HepG2 (cell line): ENCODE data around the gene CASTOR1. TPM values are rescaled to one million over a fixed set of nuclear protein-coding genes. Genes with fewer than 3 reads are reported as not detected.

ENCODE experiments used
- ATAC-seq: fragments of 200-7000 bp; cut with Tn5 transposase; 3 replicates; pipeline ENCODE4 v1.9.1; 2020; ENCODE audit warnings: mild to moderate bottlenecking, moderate library complexity
- BruUV-seq: library from RNA; stranded (reverse); fragments of 400-500 nt; replicated peaks from 2 replicates; lab custom pipeline; 2021; lab: Mats Ljungman, UMichigan
- CTCF ChIA-PET: fragments of 300-600 bp; formaldehyde crosslinking; extraction: SDS; loops from one replicate; lab custom pipeline; 2021; ENCODE audit warnings: low total read pairs, inconsistent platforms, low intra/inter-chr PET ratio; lab: Yijun Ruan, JAX
- POLR2A ChIA-PET: fragments of 350-600 bp; sonication (Branson Sonifier 250); formaldehyde crosslinking; loops from one replicate; lab custom pipeline; 2020; ENCODE audit warnings: antibody characterized with exemption, inconsistent platforms; lab: Yijun Ruan, JAX
- DNase-seq: peaks from one replicate; pipeline ENCODE4 v3.0.0-alpha.2; 2015; ENCODE audit warnings: low spot score
- FAIRE-seq: peaks from 3 replicates; lab custom pipeline; 2011; peaks lifted over from hg19 to GRCh38; lab: Jason Lieb, UNC
- H2AFZ ChIP-seq: one replicate; pipeline ENCODE4 v1.6.1; 2011; ENCODE audit warnings: low read length, inconsistent platforms
- H3K27ac ChIP-seq: fragments of 300-600 bp; 3 replicates; pipeline ENCODE4 v1.8.0; 2011; ENCODE audit warnings: mixed run types, mild to moderate bottlenecking, mixed read lengths, low read length, inconsistent platforms; ENCODE audit not compliant: insufficient read depth; ENCODE audit errors: extremely low read length
- H3K27me3 ChIP-seq, 2 experiments: fragments of 200-600 bp in 1 of 2; 2 replicates in 1 of 2; 3 replicates in 1 of 2; pipeline versions ENCODE4 v1.6.0 to v1.8.0; 2011; ENCODE audit warnings: low read length in 2 of 2, mild to moderate bottlenecking in 2 of 2, moderate library complexity in 2 of 2, inconsistent platforms in 1 of 2; ENCODE audit not compliant: insufficient read depth in 2 of 2, control insufficient read depth in 1 of 2
- H3K36me3 ChIP-seq, 2 experiments: fragments of 200-600 bp in 1 of 2; replicated peaks in 1 of 2; 2 replicates in 1 of 2; 3 replicates in 1 of 2; pipeline versions ENCODE4 v1.5.1 to v1.8.0; 2011; ENCODE audit warnings: low read length in 2 of 2, inconsistent platforms in 1 of 2; ENCODE audit not compliant: insufficient read depth in 2 of 2, control insufficient read depth in 1 of 2
- H3K4me1 ChIP-seq: 2 replicates; pipeline ENCODE4 v1.5.1; 2012; ENCODE audit warnings: low read length, inconsistent platforms; ENCODE audit not compliant: insufficient read depth
- H3K4me2 ChIP-seq: 2 replicates; pipeline ENCODE4 v1.6.0; 2011; ENCODE audit warnings: low read depth, low read length, inconsistent platforms
- H3K4me3 ChIP-seq, 3 experiments: fragments of 200-600 bp in 1 of 3; sonication (generic), shearing (Covaris generic) in 1 of 3; replicated peaks in 1 of 3; 2 replicates each; pipeline ENCODE4 v1.5.1; 2011 to 2016; ENCODE audit warnings: low read length in 3 of 3, inconsistent platforms in 2 of 3, low read depth in 2 of 3, mild to moderate bottlenecking in 2 of 3, control low read depth in 1 of 3, mixed read lengths in 1 of 3; ENCODE audit not compliant: insufficient read depth in 1 of 3
- H3K79me2 ChIP-seq: one replicate; pipeline ENCODE4 v1.6.1; 2011; ENCODE audit warnings: low read length, inconsistent platforms; ENCODE audit not compliant: insufficient read depth
- H3K9ac ChIP-seq: 2 replicates; pipeline ENCODE4 v1.6.0; 2011; ENCODE audit warnings: mild to moderate bottlenecking, low read depth, low read length, inconsistent platforms; ENCODE audit not compliant: insufficient read depth
- H3K9me3 ChIP-seq: 2 replicates; pipeline ENCODE4 v1.5.1; 2012; ENCODE audit warnings: mild to moderate bottlenecking, low read length
- H4K20me1 ChIP-seq: 2 replicates; pipeline ENCODE4 v1.6.0; 2011; ENCODE audit warnings: inconsistent platforms, mild to moderate bottlenecking, low read length, moderate library complexity; ENCODE audit not compliant: insufficient read depth
- ERF ChIP-seq: IDR thresholded peaks from 2 replicates; pipeline ENCODE4 v1.6.1; 2018; ENCODE audit warnings: missing biosample characterization, missing genetic modification reagents
- MAFG ChIP-seq: sonication (generic); formaldehyde crosslinking; IDR thresholded peaks from 2 replicates; pipeline ENCODE4 v1.5.1; 2020; ENCODE audit warnings: mild to moderate bottlenecking, missing genetic modification reagents
- SAFB2 ChIP-seq: sonication (generic); formaldehyde crosslinking; IDR thresholded peaks from 2 replicates; pipeline ENCODE4 v1.5.1; 2020; ENCODE audit warnings: missing genetic modification reagents, low read depth, mild to moderate bottlenecking, borderline replicate concordance
- SOX13 ChIP-seq, 3 experiments: fragments of 450-650 bp in 1 of 3; sonication (generic) in 1 of 3; formaldehyde crosslinking in 1 of 3; IDR thresholded peaks in 2 of 3; conservative IDR thresholded peaks in 1 of 3; 2 replicates each; pipeline versions ENCODE4 v1.5.0 to v1.6.1; 2016 to 2020; ENCODE audit warnings: antibody characterized with exemption in 1 of 3, mild to moderate bottlenecking in 1 of 3, missing compliant biosample characterization in 1 of 3, missing genetic modification reagents in 1 of 3, moderate library complexity in 1 of 3
- ZFP1 ChIP-seq: IDR thresholded peaks from 2 replicates; pipeline ENCODE4 v1.6.1; 2016
- WGBS: methylation state at CpG from one replicate; pipeline ENCODE4 v1.1.6; 2017; ENCODE audit warnings: low lambda C conversion rate; 5-methylcytosine and 5-hydroxymethylcytosine counted together
- in situ Hi-C: cut with HindIII; loops from 2 replicates; pipeline ENCODE4 v1.10.0; 2017; ENCODE audit warnings: low pct_unique_long_range_greater_than_20kb; ENCODE audit not compliant: extremely low pct_ligation_motif_present
- intact Hi-C: fragments of 100-400 bp; cut with micrococcal nuclease; formaldehyde crosslinking; loops from one replicate; pipeline ENCODE4 v1.10.0; 2022; ENCODE audit not compliant: unreplicated experiment
- polyA plus RNA-seq, 8 experiments: library from polyadenylated mRNA; depleted of rRNA in 3 of 8; stranded (reverse) in 7 of 8; unstranded in 1 of 8; fragments of >200 nt; fragmentation: Illumina TruSeq in 4 of 8; extraction: Trizol in 4 of 8; gene quantifications; 2 replicates each; pipeline versions ENCODE4 v1.2.1 to v1.2.3, GENCODE V29; 2011 to 2016; ENCODE audit warnings: low read depth in 4 of 8, missing spikeins in 1 of 8, mixed read lengths in 1 of 8; ENCODE audit not compliant: insufficient read depth in 1 of 8
- total RNA-seq, 5 experiments: library from RNA; depleted of rRNA; stranded (reverse); fragments of >200 nt; fragmentation: Illumina TruSeq; extraction: Trizol; gene quantifications; 2 replicates each; pipeline ENCODE4 v1.2.3, GENCODE V29; 2016; ENCODE audit warnings: low read depth in 1 of 5
- TF ChIP-seq, protein P1 (sequence below): IDR thresholded peaks from 2 replicates; pipeline ENCODE4 v1.6.1; 2016; ENCODE audit warnings: low read depth, missing genetic modification reagents, missing compliant biosample characterization
- TF ChIP-seq, protein P2 (sequence below): IDR thresholded peaks from 2 replicates; pipeline ENCODE4 v1.6.1; 2016; ENCODE audit warnings: mild to moderate bottlenecking
- TF ChIP-seq, protein P3 (sequence below): sonication (generic); formaldehyde crosslinking; IDR thresholded peaks from 2 replicates; pipeline ENCODE4 v1.8.0; 2023; ENCODE audit warnings: mild to moderate bottlenecking, missing genetic modification reagents
- TF ChIP-seq, protein P4 (sequence below), 2 experiments: sonication (generic) in 1 of 2; formaldehyde crosslinking in 1 of 2; IDR thresholded peaks; 2 replicates each; pipeline versions ENCODE4 v1.4.0 to v1.6.1; 2018 to 2020; ENCODE audit warnings: missing genetic modification reagents in 2 of 2, borderline replicate concordance in 1 of 2, low read depth in 1 of 2, mild to moderate bottlenecking in 1 of 2, missing biosample characterization in 1 of 2
- TF ChIP-seq, protein P5 (sequence below): conservative IDR thresholded peaks from 2 replicates; pipeline ENCODE4 v1.6.1; 2018; ENCODE audit warnings: missing genetic modification reagents

The CASTOR1 gene
- total and polyA plus RNA-seq, 2 of the 13 experiments (the other 11 are each of a cell fraction or from before 2014, with no cell fraction given) = 2.6 to 4.4 TPM

DNA sequence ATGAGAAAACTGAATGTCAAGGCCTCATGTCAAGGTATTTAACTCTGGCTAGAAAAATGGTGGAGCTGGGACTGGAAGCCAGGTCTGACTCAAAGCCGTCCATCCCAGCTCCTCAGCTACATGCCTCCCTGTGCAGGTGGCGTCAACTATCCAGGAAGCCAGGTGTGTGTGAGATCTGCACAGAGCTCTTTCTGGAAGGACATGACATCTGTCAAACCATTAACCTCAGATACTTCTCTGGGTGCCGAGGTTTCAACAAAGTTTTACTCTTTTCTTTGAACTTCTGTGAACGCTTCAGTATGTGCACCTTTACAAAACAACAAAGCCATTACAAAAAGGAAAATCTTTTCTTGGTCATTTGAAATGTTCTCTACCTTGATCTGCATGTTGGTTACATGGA lies 7.0 kb upstream of the CASTOR1 start:
- no peak for TF ChIP-seq ZFP1 (CRISPR knock-in tag)
- TF ChIP-seq MAFG (CRISPR knock-in tag) = no peak
- no peak for TF ChIP-seq ERF
- TF ChIP-seq, protein P1, sequence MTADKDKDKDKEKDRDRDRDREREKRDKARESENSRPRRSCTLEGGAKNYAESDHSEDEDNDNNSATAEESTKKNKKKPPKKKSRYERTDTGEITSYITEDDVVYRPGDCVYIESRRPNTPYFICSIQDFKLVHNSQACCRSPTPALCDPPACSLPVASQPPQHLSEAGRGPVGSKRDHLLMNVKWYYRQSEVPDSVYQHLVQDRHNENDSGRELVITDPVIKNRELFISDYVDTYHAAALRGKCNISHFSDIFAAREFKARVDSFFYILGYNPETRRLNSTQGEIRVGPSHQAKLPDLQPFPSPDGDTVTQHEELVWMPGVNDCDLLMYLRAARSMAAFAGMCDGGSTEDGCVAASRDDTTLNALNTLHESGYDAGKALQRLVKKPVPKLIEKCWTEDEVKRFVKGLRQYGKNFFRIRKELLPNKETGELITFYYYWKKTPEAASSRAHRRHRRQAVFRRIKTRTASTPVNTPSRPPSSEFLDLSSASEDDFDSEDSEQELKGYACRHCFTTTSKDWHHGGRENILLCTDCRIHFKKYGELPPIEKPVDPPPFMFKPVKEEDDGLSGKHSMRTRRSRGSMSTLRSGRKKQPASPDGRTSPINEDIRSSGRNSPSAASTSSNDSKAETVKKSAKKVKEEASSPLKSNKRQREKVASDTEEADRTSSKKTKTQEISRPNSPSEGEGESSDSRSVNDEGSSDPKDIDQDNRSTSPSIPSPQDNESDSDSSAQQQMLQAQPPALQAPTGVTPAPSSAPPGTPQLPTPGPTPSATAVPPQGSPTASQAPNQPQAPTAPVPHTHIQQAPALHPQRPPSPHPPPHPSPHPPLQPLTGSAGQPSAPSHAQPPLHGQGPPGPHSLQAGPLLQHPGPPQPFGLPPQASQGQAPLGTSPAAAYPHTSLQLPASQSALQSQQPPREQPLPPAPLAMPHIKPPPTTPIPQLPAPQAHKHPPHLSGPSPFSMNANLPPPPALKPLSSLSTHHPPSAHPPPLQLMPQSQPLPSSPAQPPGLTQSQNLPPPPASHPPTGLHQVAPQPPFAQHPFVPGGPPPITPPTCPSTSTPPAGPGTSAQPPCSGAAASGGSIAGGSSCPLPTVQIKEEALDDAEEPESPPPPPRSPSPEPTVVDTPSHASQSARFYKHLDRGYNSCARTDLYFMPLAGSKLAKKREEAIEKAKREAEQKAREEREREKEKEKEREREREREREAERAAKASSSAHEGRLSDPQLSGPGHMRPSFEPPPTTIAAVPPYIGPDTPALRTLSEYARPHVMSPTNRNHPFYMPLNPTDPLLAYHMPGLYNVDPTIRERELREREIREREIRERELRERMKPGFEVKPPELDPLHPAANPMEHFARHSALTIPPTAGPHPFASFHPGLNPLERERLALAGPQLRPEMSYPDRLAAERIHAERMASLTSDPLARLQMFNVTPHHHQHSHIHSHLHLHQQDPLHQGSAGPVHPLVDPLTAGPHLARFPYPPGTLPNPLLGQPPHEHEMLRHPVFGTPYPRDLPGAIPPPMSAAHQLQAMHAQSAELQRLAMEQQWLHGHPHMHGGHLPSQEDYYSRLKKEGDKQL (CRISPR knock-in tag) = no peak
- no peak for TF ChIP-seq SOX13 (IDR thresholded peaks at IDR 0.05)
- no peak for TF ChIP-seq SOX13 (CRISPR knock-in tag; conservative IDR thresholded peaks at IDR 0.05 in 1 of 2, IDR thresholded peaks at IDR 0.05 in 1 of 2)
- TF ChIP-seq, protein P2, sequence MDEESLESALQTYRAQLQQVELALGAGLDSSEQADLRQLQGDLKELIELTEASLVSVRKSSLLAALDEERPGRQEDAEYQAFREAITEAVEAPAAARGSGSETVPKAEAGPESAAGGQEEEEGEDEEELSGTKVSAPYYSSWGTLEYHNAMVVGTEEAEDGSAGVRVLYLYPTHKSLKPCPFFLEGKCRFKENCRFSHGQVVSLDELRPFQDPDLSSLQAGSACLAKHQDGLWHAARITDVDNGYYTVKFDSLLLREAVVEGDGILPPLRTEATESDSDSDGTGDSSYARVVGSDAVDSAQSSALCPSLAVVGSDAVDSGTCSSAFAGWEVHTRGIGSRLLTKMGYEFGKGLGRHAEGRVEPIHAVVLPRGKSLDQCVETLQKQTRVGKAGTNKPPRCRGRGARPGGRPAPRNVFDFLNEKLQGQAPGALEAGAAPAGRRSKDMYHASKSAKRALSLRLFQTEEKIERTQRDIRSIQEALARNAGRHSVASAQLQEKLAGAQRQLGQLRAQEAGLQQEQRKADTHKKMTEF (CRISPR knock-in tag) = no peak
- TF ChIP-seq, protein P3, sequence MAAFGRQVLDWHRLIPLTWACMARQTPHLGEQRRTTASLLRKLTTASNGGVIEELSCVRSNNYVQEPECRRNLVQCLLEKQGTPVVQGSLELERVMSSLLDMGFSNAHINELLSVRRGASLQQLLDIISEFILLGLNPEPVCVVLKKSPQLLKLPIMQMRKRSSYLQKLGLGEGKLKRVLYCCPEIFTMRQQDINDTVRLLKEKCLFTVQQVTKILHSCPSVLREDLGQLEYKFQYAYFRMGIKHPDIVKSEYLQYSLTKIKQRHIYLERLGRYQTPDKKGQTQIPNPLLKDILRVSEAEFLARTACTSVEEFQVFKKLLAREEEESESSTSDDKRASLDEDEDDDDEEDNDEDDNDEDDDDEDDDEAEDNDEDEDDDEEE (CRISPR knock-in tag) = no peak
- TF ChIP-seq, protein P4, sequence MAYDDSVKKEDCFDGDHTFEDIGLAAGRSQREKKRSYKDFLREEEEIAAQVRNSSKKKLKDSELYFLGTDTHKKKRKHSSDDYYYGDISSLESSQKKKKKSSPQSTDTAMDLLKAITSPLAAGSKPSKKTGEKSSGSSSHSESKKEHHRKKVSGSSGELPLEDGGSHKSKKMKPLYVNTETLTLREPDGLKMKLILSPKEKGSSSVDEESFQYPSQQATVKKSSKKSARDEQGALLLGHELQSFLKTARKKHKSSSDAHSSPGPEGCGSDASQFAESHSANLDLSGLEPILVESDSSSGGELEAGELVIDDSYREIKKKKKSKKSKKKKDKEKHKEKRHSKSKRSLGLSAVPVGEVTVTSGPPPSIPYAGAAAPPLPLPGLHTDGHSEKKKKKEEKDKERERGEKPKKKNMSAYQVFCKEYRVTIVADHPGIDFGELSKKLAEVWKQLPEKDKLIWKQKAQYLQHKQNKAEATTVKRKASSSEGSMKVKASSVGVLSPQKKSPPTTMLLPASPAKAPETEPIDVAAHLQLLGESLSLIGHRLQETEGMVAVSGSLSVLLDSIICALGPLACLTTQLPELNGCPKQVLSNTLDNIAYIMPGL (CRISPR knock-in tag; IDR thresholded peaks at IDR 0.05; ENCODE audit: borderline replicate concordance in 1 of 2, low read depth in 1 of 2) = no peak
- TF ChIP-seq, protein P5, sequence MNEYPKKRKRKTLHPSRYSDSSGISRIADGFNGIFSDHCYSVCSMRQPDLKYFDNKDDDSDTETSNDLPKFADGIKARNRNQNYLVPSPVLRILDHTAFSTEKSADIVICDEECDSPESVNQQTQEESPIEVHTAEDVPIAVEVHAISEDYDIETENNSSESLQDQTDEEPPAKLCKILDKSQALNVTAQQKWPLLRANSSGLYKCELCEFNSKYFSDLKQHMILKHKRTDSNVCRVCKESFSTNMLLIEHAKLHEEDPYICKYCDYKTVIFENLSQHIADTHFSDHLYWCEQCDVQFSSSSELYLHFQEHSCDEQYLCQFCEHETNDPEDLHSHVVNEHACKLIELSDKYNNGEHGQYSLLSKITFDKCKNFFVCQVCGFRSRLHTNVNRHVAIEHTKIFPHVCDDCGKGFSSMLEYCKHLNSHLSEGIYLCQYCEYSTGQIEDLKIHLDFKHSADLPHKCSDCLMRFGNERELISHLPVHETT (CRISPR knock-in tag) = no peak
- TF ChIP-seq SAFB2 (CRISPR knock-in tag) = no peak
- 94% methylated on average over 4 of the region's 4 CpGs for WGBS
- ATAC-seq = no peak

More for the DNA sequence above, 7.0 kb upstream of the CASTOR1 start:
- no peak overlapping the region for H3K4me2 ChIP-seq
- intact Hi-C loops = no loop called here
- no peak overlapping the region for H3K4me3 ChIP-seq
- no peak overlapping the region for H3K27ac ChIP-seq
- H3K9ac ChIP-seq = no peak overlapping the region
- H2AFZ ChIP-seq = no peak overlapping the region
- DNase-seq = no peak
- H3K36me3 ChIP-seq = peaks cover 8 to 15% of the 10 kb centered on the region in 2 experiments; a peak in 3 of 5 replicates
- in situ Hi-C loops = no loop called here
- ChIA-PET CTCF (no interaction called here), POLR2A (interaction anchor here (1.2 kb wide), 1 partner anchor 61 kb away, joined by 3 read pairs; the partner anchor contains the start of genes CCDC157 and SF3A1)
- no TSS peak for BruUV-seq
- H3K27me3 ChIP-seq = no peaks in the 10 kb centered on the region
- no peaks in the 10 kb centered on the region for H3K9me3 ChIP-seq
- H3K79me2 ChIP-seq = no peaks in the 10 kb centered on the region
- no peaks in the 10 kb centered on the region for H4K20me1 ChIP-seq
- FAIRE-seq = no peak
- peaks cover 2% of the 10 kb centered on the region for H3K4me1 ChIP-seq
